ENCODE data around the gene ZDHHC14. TPM values are rescaled to one million over a fixed set of nuclear protein-coding genes. Genes with fewer than 3 reads are reported as not detected.
"Not testable (repeated sequence)": the region's sequence is repeated elsewhere in the genome, so short reads cannot be mapped to it uniquely, and the experiment has no call there.

The ZDHHC14 gene
- total and polyA plus RNA-seq, 4 donors: 4.3 to 18.3 (median 8.9) TPM

DNA sequence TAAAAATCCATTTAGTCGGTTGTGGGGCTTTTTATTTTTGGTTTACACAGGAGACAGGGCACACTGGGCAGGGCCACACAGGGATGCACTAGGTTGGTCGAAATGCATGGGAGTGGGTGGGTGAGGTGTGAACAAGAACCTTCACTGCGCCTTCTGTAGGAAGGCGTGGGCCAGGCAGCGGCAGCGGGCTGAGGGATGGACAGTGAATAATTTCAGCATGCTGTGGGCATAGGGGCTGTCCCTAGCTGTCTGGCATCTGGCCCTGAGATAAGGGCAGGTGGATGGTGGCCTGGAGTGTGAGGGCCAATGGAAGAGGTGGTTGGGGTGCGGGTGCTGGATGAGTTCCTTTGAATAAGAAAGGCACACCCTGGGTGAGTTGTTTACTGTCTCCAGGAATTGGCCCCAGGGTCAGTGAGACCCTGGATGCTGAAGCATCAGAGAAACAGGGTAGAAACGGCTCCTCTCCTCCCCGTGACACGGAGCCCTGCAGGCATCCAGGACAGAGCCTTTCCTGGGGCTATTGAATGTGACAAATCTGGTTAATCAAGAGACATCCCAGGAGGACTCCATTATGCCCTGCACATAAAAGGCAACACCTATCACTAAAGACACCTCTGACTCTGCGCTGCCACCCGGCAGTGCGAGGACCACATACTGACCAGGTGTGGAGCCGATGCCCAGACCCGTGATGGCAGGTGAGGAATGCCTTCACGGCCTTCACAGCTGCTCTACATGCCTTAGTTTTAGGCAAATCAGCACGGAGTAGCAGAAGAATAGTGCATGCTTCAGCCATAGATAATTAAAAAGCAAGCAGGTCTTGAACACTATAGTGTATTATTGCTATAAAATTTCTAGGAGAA, 319.0 kb downstream of the ZDHHC14 start:
- Histone ChIP-seq H3K36me3 (ENCODE audit: control insufficient read depth in 4 of 4, insufficient read depth in 4 of 4, low read length in 4 of 4) (no peaks in the 10 kb centered on the region), H3K9me3 (ENCODE audit: control insufficient read depth in 4 of 4, insufficient read depth in 3 of 4, low read length in 3 of 4) (peaks cover 0 to 5% (median 0%) of the 10 kb centered on the region in 4 donors), H3K4me1 (ENCODE audit: control insufficient read depth in 5 of 5, insufficient read depth in 5 of 5, low read length in 5 of 5) (peaks cover 0 to 3% (median 0%) of the 10 kb centered on the region in 5 donors), H3K27me3 (ENCODE audit: control insufficient read depth in 3 of 3, insufficient read depth in 3 of 3, low read length in 2 of 3) (no peaks in the 10 kb centered on the region), H3K4me3 (no peak overlapping the region), H3K27ac (ENCODE audit: low read depth in 1 of 2, low read length in 1 of 2) (no peak overlapping the region), H3K9ac (ENCODE audit: insufficient read depth in 1 of 2, low read length in 2 of 2) (no peak overlapping the region)
- WGBS, 2 donors: 85 to 91% methylated on average over 17 of the region's 17 CpGs
- TF ChIP-seq, protein P1, sequence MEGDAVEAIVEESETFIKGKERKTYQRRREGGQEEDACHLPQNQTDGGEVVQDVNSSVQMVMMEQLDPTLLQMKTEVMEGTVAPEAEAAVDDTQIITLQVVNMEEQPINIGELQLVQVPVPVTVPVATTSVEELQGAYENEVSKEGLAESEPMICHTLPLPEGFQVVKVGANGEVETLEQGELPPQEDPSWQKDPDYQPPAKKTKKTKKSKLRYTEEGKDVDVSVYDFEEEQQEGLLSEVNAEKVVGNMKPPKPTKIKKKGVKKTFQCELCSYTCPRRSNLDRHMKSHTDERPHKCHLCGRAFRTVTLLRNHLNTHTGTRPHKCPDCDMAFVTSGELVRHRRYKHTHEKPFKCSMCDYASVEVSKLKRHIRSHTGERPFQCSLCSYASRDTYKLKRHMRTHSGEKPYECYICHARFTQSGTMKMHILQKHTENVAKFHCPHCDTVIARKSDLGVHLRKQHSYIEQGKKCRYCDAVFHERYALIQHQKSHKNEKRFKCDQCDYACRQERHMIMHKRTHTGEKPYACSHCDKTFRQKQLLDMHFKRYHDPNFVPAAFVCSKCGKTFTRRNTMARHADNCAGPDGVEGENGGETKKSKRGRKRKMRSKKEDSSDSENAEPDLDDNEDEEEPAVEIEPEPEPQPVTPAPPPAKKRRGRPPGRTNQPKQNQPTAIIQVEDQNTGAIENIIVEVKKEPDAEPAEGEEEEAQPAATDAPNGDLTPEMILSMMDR (IDR thresholded peaks at IDR 0.05; ENCODE audit: control extremely low read depth, extremely low read depth): no peak
- ATAC-seq (ENCODE audit: insufficient read depth, low FRiP score): no peak
- no peak for DNase-seq

DNA sequence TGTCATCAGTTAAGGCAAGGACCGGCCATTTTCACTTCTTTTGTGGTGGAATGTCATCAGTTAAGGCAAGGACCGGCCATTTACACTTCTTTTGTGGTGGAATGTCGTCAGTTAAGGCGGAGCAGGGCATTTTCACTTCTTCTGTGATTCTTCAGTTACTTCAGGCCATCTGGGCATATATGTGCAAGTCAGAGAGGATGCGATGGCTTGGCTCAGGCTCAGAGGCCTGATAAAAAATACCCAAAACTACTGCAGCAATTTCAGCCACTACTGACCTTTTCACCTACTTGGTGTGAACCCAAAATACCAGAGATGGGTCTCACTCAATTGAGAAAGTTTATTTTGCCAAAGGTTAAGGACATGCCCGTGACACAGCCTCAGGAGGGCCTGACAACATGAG, 325.4 kb downstream of the ZDHHC14 start:
- not testable (repeated sequence) for H3K9me3 ChIP-seq (ENCODE audit: control insufficient read depth in 4 of 4, insufficient read depth in 3 of 4, low read length in 3 of 4); H3K9ac ChIP-seq (ENCODE audit: insufficient read depth in 1 of 2, low read length in 2 of 2); H3K27ac ChIP-seq (ENCODE audit: low read depth in 1 of 2, low read length in 1 of 2); ATAC-seq (ENCODE audit: insufficient read depth, low FRiP score); H3K36me3 ChIP-seq (ENCODE audit: control insufficient read depth in 4 of 4, insufficient read depth in 4 of 4, low read length in 4 of 4); H3K27me3 ChIP-seq (ENCODE audit: control insufficient read depth in 3 of 3, insufficient read depth in 3 of 3, low read length in 2 of 3); DNase-seq; H3K4me3 ChIP-seq; H3K4me1 ChIP-seq (ENCODE audit: control insufficient read depth in 5 of 5, insufficient read depth in 5 of 5, low read length in 5 of 5)
- WGBS, 2 donors: 81 to 84% methylated on average over 6 of the region's 6 CpGs

DNA sequence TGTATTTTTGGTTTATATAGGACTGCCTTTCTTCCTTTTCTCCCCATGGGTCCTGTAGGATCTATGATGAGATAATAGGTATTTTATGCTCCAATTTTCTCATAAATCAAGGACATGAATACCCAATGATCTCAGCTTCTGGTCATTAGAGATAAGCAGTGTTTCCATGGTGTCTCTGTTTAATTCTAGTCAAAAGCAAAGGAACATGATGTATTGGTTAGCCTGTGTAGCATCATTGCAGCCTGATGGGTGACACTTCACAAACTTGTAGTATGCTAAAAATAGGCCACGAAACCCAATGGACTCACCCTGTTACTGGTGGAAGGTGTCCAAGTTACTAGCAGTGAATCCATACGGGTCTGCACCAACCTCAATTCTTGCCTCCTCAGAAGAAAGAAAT, 325.9 kb downstream of the ZDHHC14 start:
- Histone ChIP-seq H3K4me3 (no peak overlapping the region), H3K27ac (ENCODE audit: low read depth in 1 of 2, low read length in 1 of 2) (no peak overlapping the region), H3K36me3 (ENCODE audit: control insufficient read depth in 4 of 4, insufficient read depth in 4 of 4, low read length in 4 of 4) (no peaks in the 10 kb centered on the region), H3K9me3 (ENCODE audit: control insufficient read depth in 4 of 4, insufficient read depth in 3 of 4, low read length in 3 of 4) (no peaks in the 10 kb centered on the region), H3K9ac (ENCODE audit: insufficient read depth in 1 of 2, low read length in 2 of 2) (no peak overlapping the region), H3K4me1 (ENCODE audit: control insufficient read depth in 5 of 5, insufficient read depth in 5 of 5, low read length in 5 of 5) (no peaks in the 10 kb centered on the region), H3K27me3 (ENCODE audit: control insufficient read depth in 3 of 3, insufficient read depth in 3 of 3, low read length in 2 of 3) (no peaks in the 10 kb centered on the region)
- TF ChIP-seq, protein P1 (IDR thresholded peaks at IDR 0.05; ENCODE audit: control extremely low read depth, extremely low read depth): no peak
- WGBS, 2 donors: 85 to 90% methylated on average over 2 of the region's 2 CpGs
- ATAC-seq (ENCODE audit: insufficient read depth, low FRiP score) (no peak), DNase-seq (no peak)

DNA sequence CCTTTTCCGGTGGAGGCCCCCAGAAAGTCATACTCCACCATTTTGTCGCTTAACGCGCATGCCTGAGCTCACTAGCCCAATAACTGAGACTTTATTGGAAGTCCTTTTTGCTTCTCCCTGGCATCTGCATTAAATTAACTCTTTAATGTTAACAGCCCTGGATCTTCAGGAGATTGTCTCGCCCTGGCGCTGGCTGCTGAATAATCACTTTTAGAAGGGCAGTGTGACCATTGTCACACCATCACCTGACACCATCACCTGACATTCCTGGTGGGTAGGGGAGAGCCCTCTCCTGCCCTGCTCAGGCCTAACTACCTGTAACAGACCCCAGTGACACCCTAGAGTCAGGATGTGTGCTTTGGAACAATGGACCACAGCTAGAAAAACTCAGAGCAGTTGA, 326.6 kb downstream of the ZDHHC14 start:
- Histone ChIP-seq H3K9ac (ENCODE audit: insufficient read depth in 1 of 2, low read length in 2 of 2) (no peak overlapping the region), H3K27ac (ENCODE audit: low read depth in 1 of 2, low read length in 1 of 2) (no peak overlapping the region), H3K9me3 (ENCODE audit: control insufficient read depth in 4 of 4, insufficient read depth in 3 of 4, low read length in 3 of 4) (no peaks in the 10 kb centered on the region), H3K4me3 (no peak overlapping the region), H3K27me3 (ENCODE audit: control insufficient read depth in 3 of 3, insufficient read depth in 3 of 3, low read length in 2 of 3) (no peaks in the 10 kb centered on the region), H3K4me1 (ENCODE audit: control insufficient read depth in 5 of 5, insufficient read depth in 5 of 5, low read length in 5 of 5) (no peaks in the 10 kb centered on the region), H3K36me3 (ENCODE audit: control insufficient read depth in 4 of 4, insufficient read depth in 4 of 4, low read length in 4 of 4) (no peaks in the 10 kb centered on the region)
- WGBS, 2 donors: 65 to 75% methylated on average over 6 of the region's 6 CpGs
- TF ChIP-seq, protein P1 (IDR thresholded peaks at IDR 0.05; ENCODE audit: control extremely low read depth, extremely low read depth): no peak
- no peak for DNase-seq
- no peak for ATAC-seq (ENCODE audit: insufficient read depth, low FRiP score)

Data from lung (tissue), 12 donors.